ENCODE results near the gene ARHGAP4.

The ARHGAP4 gene

DNA sequence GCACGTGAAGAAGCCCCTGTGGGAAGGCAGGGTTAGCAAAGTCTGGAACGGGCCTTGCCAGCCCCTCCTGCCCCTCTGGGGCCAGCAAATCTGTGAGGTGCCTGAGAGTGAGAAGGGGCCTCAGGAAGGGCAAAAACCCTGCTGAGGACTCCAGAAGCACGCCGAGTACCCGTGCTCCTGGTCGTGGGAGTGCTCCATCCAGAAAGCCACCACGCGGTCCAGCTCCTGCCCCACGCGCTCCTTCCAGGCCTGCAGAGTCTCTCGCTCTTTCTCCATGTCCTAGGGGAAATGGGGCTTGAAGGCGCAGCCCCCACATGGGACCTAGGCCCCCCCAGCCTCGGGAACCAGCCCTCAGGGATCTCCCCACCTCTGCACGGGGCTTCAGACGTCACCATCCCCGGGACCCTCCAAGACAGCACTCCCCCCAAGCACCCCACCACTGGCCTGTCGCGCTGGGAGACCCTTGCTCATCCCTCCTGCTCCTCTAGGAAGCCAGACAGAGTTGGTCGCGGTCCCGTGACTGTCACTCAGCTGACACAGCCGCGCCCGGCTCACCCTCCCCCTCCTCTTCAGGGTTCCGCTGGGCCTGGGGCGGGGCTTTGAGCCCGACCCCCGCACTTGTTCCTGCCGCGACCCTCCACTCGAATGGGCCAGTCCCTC lies 18.2 kb upstream of the ARHGAP4 start, which contains the start of gene RENBP:
TSS of gene RENBP (minus strand) at position 504 of the 660 bp plus-strand sequence. CDS start at position 471, 33 bp downstream.
- DNase-seq, result peak; percentile 22

DNA sequence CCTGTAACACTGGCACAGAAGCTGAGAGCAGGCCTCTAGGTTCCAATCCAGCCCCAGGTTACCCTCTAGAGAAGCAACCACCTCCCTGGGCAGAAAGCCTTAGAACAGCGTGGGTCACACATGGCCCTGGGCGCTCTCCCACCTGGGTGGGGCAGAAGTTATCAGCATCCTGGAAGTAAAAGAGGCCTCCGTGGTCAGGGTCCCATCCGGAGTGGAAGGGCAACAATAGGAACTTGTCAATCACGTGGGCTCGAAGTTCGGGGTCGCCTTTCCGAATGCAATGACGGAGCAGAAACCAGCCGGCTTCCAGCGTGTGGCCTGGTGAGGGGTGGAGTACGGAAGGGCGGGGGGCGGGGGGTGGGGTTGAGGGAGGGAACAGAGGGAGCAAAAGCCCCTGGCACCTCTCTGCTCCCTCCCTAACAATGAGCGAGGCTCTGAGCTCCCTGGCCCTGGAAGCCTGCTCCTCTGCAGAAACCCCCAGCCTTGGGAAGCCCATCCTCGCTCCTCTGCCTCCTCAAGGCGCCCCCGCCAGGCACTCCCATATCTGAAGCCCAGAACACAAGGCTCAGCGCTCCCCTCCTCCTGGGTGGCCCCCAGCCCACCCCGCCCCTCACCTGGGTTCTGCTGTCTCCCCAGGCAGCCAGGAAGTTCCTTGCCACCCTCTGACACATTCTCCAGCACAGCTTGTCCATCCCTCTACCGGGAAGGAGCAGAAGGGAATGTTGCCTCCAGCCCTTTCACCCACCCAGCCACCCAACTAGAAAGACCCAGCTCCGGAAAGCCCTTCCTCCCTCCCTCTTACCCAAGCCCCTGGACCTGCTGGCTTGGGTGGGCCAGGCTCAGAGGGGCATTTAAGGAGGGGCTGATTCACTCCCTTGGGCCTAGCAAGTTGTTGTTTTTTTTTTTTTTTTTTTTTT lies 15.5 kb upstream of the ARHGAP4 start:
- DNase-seq, result no peak

DNA sequence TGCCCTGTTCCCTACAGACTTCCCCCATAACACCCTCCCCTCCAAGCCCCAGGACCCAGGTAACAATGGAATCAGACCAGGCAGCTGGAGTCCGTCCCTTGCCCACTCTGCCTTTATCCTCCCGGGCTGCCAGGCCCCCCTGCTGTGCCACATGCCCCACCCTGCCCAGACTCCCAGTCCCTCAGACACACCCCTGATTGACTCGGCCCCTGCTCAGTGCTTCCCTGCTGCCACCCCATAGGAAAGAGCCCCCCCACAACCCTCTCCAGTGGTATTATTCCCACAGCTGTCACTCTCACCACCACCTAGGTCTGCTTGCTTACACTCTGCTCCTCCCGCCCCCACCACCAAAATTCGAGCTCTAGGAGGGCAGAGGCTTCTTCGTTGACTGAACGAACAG lies 13.5 kb upstream of the ARHGAP4 start:
- DNase-seq, result no peak

DNA sequence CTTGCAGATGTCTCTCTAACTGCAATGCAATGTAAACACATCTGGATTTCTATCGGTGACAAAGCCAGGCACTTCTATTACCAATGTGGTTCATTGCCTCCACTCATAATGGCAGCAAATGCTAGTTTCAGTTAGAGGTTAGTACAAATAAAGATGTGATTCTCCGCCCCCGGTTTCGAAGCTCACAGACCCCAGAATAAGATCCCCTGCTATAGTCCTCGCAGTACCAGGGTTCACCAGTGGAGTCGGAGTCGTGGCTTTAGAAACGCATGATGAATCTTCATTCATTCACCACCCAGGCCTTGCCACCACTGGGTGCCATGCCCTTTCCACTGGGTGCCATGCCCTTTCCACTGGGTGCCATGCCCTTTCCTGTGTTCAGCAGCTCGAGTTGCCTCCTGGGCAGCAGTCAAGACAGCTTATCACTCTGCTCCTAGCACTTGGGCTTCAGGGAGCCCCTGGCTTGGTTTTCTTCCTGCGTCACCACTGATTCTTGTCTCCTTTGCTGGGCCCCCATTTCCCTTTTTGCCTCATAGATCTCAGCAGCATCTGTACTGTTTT lies 12.2 kb upstream of the ARHGAP4 start:
- DNase-seq, result no peak

DNA sequence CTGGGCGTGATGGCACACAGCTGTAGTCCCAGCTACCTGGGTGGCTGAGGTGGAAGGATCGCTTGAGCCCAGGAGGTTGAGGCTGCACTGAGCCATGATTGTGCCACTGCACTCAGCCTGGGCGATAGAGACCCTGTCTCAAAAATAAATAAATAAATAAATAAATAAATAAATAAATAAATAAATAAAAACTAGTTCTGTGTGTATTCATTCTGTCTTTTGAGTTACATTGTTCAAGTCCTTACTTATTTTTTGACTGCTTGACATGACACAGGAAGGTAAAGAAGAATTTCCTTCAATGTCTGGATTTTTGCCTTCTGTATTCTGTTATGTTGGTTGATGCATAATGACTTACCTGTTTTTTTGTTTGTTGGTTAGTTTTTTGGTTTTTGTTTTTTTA lies 11.0 kb upstream of the ARHGAP4 start:
- no peak for DNase-seq

DNA sequence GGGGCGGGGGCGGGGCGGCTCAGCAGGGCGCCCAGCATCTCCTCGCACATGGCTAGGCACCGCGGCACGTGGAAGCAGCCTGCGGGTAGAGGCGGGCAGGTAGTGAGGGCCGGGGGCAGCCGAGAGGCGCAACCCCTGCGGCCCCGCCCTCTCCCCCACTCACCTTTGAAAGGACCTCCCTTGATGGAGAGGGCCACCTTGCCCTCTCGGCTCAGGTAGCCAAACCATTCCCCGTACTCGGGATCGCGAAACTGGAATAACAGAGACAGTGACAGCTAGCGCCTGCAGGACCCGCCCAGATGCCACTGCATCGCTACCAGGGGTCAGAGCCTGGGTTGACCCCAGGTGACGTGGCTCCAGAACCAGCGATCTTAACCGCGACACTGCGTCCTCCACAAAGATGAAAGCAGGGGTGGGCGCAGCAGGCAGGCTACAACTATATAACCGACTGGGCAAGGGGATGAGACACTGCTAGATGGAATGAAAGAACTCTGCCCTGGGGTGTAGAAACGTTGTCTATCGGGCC lies 9.3 kb upstream of the ARHGAP4 start:
- no peak for DNase-seq

DNA sequence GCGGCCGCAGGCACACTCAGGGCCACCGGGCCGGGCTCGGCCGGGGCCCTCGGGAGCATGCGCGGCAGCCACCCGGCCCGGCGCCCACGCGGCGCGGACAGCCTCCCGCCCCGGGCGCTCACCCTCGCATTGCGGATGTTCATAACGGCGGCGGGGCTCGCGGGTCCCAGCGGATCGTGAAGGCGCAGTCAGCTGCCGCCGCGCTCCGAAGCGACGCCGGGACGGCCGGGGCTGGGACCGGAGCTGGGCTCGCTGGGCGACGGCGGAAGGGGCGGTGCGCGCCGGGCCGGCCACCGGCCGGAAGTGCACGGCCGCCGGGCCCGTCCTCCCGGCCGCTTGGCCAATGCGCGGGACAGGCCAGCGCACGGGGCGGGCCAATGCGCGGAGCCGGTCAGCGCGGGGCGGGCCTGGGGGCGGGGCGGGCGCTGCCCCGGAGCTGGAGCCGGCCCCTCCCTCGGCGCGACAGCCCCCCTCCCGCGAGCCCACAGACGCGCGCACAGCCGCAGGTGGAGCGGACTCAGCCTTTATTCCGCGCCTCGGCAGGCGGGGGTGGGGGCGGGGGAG lies 8.8 kb upstream of the ARHGAP4 start, which contains the start of gene NAA10:
TSS of gene NAA10 (minus strand) at position 276 of the 564 bp plus-strand sequence. CDS start at position 143, 133 bp downstream.
- peak; percentile 59 for DNase-seq

DNA sequence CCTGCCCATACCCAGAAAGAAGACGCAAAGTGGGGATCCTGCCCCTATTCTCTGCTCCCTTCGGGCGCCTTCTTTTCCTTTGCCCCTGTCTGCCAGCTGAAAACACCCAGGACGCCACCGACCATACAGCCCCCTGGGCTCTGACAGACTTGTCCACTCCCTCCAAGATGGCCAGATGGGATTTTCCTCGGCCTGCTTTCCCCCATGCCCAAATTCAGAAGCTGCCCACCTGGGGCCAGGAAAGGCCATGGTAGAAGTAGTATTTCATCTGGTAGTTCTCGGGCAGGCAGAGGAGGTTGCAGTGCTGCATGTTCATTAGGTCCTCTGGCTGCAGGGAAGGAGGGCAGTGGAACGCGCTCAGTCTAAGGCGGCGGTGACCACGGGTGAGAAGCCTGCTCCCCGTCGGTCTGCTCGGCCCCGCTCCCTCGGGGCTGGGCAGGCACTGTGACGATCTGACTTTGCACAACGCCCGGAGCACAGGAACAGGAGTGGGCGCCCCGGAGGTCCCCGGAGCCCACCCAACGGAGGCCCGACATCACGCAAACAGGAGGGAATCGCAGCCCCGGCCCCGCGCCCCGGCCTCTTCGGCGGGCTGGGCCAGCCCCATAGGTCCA lies 8.2 kb upstream of the ARHGAP4 start:
- DNase-seq, result no peak

DNA sequence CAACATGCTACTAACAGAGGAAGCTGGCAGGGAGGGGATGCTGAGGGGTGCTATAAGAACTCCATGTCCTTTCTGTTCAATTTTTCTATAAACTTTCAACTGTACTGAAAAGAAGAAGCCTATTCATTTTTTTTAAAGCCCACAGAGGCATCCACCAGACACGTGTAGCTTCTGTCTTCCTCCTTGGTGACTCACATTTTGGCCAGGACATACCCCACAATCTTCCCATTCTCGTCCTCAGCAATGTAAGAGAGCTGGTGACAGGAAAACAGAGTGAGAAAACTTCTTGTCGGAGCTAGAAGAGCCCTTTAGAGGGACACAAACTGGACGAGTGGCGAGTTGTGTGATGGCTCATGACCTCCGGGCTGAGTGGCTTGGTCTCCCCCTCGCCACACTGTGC lies 7.7 kb upstream of the ARHGAP4 start:
- no peak for DNase-seq

DNA sequence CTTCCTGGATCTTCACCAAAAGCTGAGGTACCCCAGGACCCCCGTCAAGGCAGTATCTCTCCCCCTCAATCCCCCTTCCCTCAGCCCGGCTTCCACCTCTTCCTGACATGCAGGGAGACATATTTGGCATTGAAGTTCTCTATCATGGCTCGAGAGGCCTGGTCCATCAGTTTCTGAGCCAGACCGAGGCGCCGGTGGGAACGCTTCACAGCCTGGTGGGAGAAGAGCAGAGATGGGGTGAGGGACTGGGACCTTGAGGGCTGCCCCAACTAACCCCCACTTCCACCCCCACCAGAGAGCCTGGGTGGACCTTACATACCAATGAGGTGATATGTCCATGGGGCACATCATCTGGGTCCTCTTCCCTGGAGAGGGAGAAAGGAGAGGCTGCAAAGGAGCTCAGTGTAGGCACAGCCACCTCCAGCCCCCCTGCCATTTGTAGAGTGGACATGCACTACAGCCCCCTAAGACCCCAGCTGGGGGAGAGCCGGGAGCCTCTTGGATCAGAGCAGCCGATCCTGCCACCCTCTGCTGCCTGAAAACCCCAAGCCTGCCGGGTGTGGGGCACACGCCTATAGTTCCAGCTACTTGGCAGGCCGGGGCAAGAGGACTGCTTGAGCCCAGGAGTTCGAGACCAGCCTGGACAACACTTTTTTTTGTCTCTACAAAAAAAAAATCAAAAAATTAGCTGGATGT lies 6.3 kb upstream of the ARHGAP4 start:
- no peak for DNase-seq

DNA sequence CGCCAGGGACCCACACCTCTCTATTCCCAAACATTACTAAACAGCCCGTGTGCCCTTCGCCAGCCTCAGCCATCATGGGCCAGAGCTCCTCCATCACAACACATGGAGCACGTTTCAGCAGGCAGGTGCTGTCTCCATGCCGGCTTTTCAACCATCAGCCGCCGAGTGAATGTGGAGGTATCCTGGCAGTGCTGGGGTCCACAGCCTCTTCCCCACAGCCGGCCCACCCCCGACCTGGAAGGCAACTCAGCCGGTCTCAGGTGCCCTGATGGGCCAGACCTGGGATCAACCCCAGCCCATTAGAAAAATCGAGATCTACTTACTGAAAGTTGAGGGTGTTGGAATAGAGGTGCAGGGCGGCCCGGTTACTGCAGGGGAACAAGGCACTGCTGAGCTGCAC lies 5.7 kb upstream of the ARHGAP4 start:
- no peak for DNase-seq

DNA sequence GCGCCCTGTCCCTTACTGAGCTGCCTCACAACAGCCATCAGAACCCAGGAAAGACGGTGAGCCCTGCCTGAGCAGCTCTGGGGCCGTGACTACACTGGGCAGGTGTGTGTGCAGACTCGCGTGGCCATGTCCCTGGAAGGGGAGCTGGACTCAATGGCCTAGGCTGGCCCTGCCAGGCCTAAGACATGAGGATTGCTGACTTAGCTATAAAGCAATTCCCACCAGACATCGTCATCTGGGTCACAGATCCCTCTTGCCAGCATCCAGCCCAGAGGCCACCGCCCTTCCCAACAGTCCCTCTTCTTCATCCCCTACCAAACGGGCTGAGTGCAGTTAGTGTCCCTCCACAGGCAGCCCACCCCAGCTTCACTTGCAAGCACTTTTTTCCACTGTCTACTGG lies 5.1 kb upstream of the ARHGAP4 start:
- no peak for DNase-seq

DNA sequence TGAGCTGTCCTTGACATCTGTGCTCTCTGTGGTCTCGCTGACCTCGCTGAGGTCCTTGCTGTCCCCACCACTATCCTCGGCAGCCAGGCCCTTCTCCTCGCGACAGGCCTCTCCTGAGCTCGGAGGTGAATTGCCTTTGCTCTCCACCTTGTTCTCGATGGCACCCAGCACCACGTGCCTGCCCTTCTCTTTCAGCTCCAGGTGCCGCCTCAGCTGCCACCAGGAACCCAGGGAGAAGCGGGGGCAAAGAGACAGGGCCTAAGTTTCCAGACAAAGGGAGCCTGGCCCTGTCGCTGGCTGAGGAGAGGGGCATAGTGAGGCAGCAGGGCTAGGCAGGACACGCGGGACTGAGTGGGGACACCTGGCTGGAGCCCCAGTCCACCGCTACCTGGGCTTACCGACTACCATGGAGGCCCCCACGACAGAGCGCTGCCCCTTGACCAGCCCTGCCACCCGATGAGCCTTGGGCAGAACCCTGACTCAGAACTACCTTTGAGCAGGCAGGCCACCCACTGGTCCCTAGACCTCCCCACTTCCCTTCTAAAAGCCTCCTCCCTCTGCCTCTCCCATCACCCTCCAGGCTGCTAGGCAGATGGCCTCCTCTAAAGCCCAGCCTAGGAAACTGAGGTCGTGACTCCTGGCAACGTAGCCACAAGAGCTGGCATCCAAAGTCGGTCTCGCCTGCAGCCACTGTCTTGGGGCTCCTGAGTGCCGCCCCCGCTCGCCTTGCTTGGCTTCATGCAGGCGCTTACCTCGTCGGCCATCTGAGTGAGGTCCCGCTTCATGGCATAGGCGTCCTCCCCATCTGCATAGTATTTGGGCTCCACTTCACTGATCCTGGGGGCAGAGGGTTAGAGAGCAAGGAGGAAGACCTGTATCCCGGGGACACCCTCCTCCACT lies 4.2 kb upstream of the ARHGAP4 start:
- no peak for DNase-seq

DNA sequence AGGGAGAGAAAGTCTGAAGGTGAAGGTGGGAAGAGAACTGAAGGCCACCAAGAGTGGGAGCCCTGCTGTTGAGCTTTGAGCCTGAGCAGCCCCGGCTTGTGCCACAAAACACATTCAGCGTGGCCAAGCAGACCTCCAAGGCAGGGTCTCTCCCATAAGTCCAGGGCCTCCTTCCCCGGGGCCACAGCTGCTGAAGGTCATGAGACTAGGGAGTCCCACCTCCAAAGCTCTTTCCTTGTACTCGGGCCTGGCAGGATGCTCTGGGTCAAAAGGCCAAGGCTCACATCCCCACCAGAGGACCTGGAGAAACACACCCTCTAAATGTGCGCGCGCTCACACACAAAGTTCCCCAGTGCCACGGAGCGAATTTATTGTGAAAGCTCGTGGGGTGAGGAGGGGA lies 3.5 kb upstream of the ARHGAP4 start:
- no peak for DNase-seq

DNA sequence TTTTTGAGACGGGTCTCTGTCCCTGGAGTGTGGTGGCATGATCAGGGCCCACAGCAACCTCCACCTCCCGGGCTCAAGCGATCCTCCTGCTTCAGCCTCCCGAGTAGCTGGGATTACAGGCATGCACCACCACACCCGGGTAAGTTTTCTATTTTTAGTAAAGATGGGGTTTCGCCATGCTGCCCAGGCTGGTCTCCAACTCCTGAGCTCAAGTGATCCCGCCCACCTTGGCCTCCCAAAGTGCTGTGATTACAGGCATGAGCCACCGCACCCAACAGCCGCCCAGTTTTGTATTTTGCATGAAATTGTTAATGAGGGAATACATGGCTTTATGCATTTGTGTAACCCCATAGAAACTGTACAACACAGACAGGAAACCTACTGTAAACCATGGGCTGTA lies 2.8 kb upstream of the ARHGAP4 start:
- no peak for DNase-seq

DNA sequence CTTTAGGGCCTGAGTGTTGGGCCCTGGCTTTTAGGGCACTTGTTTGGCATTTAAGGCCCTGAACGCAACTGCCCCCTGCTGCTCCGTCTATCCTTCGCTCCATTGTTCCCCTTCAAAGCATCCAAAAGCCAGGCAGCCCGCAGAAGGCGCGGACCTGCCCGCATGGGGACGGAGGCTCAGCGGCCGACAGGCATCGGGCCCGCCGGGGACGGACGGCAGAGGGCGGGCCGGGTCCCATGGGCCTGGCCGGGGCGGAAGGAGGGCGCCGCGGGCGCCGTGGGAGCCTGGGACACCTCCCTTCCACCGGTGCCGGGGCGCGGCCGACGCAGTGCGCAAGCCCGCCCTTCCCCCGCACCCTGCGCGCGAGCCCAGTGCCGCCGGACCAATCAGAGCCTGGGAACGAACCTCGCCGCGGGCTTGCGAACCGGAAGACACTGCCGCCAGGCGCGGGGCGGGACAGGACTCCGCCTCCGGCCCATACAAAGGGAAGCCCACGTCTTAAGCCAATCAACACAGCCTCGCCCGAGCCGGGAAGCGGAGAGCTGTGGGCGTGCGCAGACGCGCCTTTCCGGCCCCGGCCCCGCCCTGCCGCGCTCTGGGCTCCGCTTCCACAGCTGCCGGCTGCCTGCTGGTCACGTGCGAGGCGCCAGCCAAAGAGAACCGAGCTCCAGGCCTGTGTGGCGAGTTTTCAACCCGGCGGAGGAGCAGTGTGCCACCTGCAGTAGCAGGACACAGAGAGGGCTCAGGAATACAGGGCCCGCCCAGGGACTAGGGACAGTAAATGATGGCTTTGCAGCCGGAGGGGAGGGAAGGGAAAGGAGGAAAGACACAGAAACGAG lies 2.1 kb upstream of the ARHGAP4 start:
- DNase-seq, result peak; percentile 91

DNA sequence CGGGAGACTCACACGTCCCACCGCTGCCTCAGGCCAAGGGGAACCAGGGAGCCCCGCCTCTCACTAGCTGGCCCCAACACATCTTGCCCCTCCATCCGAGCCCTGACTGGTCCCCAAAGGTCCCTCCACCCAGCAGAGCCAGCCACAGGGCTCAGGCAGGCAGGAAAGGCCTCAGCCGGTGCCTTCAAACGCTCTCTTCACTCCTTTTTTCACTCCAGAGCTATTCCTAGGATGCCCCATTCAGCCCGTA lies 1.5 kb upstream of the ARHGAP4 start:
- no peak for DNase-seq

DNA sequence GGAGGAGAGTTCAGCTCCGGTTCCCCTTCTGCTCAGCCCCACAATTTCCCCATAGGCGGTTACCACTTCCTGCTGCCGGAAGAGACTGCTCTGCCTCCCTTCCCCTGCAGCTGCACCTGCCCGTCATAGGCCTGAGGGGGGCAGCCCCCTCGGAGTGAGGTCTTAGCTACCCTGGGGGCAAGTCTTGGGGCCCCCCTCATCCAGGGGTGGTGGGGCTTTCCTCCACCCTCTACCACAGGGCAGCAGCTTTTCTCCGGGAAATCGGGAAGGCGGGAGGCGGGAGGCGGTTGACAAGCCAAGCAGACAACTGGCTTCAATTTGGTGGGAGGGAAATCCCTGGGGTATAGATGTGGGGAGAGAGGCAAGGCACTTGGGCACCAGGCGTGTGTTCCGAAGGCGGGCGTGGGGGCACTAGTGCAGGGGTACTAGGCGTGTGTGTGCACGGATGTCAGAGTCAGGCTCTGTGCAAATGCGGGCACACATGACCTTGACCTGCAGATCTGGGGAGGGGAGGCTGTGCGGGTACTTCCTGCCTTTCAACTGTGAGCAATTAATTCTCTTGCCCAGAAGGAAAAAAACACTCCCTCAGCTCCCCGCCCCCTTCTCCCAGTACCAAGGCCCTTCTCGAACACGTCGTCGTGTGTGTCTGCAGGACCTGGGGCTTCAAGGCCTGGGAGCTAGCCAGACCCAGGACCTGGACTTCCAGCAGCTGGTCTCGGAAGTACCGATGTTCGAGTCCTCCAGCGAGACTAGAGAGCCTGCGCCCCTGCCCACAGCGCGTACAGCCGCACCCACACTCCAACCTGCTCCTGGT lies 1.0 kb upstream of the ARHGAP4 start:
- peak; percentile 57 for DNase-seq

DNA sequence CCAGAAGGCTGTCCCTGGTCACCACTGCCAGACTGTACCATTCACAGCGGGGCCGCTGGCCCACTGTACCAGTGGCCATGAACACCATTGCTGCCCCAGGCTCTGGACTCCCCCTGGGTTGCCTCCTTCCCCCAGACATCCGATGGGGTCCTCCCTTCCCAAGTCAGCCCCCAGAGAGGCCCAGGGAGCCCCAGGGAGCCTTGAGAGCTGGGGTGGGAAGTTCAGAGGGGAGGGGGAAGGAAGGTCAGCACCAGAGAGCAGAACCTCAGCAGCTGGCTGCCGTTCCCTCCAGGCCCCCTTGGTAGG lies 441 bp upstream of the ARHGAP4 start:
- no peak for DNase-seq

DNA sequence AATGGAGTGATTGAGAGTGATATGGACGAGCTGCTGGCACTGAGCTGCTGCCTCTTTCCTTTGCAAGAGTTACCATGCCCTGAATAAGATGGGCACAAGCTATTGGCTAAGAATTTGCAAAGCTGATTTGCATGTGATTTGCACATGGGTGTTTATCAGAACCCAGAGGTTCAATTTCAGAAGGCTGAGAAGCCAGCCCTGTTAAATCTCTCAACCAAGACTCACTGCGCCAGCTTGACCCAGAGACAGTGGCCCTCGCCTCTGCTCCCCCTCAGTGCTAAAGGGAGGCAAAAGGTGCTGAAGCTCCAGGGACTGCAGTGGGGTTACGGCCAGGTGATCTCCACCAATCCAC lies 701 bp downstream of the ARHGAP4 start:
- DNase-seq, result no peak

Data from stimulated activated naive CD4-positive, alpha-beta T cell treated with Interleukin-2 at 50 U/mL for 16 hours (primary cell).